CD1c-positive myeloid dendritic cell (primary cell): ENCODE data around the gene NRSN2.

Experiments
- DNase-seq: peaks from one replicate; pipeline ENCODE4 v3.0.0-alpha.2; 2016; ENCODE audit errors: extremely low spot score

Gene NRSN2

GRCh38 chr20:346640-347316, at the start of gene NRSN2:
Gene NRSN2 (plus strand): TSS chr20:347111. CDS start chr20:349644, 2,533 bp downstream.
- DNase-seq = no peak

GRCh38 chr20:297925-298775, 48.8 kb upstream of the NRSN2 start:
- DNase-seq = peak; percentile 84

DNA sequence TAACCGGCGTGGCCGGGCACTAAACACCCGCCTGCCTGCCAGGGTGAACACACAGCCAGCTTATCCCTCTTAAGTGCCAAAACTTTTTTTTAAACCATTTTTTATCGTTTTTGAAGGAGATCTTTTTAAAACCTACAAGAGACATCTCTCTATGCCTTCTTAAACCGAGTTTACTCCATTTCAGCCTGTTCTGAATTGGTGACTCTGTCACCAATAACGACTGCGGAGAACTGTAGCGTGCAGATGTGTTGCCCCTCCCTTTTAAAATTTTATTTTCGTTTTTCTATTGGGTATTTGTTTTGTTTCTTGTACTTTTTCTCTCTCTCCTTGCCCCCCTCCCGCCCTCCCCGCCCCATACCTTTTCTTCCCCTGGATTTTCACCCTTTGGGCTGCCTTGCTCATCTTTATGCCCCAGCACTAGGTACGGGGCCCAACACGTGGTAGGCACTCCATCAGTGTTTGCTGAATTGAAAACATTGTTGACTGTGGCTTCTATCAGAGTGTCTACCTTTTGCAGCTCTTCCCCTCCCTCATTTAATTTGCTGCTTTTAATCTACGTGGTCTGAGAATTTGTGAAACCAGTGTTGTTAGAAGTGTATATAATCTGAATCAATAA, 48.0 kb upstream of the NRSN2 start:
- peak; percentile 8 for DNase-seq

- DNase-seq = peak; percentile 31
Measured at GRCh38 chr20:300345-300990, 46.4 kb upstream of the NRSN2 start.

DNA sequence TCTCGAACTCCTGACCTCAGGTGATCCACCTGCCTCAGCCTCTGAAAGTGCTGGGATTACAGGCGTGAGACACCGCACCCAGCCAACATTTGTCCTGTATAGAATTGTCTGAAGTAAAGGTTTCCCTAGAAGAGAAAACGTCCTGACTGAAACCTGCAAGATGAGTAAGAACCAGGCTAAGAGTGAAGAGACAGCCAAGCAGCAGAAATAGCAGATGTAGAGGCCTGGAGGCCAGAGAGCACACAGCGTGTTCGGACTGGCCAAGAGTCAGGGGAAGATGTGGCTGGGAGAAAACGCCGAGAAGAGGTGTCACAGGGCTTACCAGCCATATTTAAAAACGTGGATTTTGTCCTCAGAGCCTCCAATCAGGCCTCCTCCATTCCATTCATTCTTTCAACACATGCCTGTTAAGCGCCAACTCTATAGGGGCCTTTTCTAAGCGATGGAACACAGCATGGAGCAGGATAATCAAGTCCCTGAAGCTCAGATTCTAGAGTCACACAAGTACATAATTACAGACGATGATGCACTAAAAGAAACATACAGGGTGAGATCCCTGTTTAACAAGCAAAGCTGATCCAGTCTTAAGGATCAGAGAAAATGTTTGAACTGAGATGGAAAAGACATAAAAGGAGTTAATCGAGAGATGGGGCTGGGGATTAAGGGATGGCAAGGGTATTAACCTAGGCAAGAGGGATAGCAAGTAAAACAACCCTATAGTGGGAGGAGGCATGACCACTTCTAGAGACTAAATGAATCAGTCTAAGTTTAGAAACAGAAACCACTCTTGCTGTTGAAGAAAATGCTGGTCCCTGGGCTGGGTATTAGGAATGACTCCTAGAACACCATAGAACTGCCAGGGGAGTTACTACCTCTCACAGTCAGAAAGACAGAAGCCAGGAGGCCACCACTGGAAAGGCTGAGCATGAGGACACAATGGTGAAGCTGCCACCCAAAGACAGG, 44.7 kb upstream of the NRSN2 start:
- DNase-seq = no peak

DNA sequence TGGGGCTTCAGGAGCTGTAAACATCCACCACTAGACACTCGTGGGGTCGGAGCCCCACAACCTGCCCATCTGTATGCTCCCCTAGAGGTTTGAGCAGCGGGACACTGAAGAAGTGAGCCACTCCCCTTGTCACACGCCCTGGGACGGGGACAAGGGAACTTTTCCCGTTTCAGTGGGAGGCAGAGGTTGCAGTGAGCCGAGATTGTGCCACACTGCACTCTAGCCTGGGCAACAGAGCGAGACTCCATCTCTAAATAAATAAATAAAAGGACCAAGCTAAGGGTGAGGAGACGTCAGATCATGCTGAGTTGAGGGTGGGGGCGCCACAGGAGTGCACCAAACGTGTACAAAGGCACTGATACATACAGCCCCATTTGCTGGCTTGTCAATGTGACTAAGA, 41.2 kb upstream of the NRSN2 start:
- DNase-seq = no peak

- DNase-seq = no peak
Measured at GRCh38 chr20:308427-309038, 38.4 kb upstream of the NRSN2 start.

- no peak for DNase-seq
Measured at GRCh38 chr20:309306-309840, 37.5 kb upstream of the NRSN2 start.

DNA sequence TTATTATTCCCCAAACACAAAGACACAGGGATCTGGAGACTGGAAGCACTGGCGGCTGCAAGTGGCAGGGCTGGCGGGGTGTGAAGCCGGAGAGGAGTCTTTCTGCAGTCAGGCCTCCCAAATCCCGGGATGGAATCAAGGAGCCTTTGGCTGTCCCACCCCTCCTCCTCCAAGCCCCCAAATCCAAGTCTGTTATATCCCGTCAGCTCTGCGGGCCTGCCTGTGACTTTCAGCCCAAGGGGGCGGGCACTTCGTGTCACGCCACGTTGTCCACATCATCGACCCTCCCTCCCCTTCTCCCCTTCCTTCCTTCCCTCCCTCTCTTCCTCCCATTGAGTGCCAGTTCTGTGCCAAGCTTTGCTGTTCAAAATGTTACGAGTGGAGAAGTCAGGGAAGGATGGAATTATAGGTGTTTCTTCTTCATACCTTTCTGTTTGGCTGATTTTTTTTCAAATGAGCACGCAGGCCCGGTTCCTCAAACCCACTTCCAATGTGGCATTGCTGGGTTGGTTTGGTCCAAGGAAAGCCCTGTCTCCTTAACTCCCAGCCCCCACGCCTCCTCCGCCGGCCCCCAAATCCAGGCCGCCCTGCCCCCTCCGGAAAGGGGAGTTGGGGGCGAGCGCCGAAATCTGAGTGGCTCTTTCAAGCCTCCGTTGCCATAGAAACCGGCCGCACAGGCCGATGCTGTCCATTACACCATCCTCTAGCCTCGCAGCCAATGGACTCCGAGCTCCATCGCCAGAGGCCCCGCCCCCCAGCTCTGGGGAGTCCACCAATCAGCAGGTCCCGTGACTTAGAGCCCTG, 36.9 kb upstream of the NRSN2 start:
- DNase-seq = peak; percentile 86

GRCh38 chr20:310645-311044, 36.3 kb upstream of the NRSN2 start:
- no peak for DNase-seq

- DNase-seq = no peak
Measured at GRCh38 chr20:311609-312008, 35.3 kb upstream of the NRSN2 start.

GRCh38 chr20:312067-312466, 34.8 kb upstream of the NRSN2 start:
- no peak for DNase-seq

GRCh38 chr20:312866-313265, 34.0 kb upstream of the NRSN2 start:
- no peak for DNase-seq

DNA sequence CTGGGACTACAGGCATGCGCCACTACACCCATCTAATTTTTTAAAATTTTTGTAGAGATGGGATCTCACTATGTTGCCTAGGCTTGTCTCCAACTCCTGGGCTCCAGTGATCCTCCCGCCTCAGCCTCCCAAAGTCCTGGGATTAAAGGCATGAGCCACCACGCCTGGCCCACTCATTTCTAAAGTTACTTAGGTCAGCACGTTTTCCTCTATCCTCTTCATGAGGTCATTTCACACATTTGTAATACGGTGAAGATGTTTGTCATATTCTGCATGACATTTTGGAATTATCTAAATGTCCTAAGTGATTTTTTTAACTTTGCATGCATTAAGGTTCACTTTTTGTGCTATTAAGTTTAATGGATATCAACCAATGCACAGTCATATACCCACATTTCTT, 33.5 kb upstream of the NRSN2 start:
- DNase-seq = no peak

DNA sequence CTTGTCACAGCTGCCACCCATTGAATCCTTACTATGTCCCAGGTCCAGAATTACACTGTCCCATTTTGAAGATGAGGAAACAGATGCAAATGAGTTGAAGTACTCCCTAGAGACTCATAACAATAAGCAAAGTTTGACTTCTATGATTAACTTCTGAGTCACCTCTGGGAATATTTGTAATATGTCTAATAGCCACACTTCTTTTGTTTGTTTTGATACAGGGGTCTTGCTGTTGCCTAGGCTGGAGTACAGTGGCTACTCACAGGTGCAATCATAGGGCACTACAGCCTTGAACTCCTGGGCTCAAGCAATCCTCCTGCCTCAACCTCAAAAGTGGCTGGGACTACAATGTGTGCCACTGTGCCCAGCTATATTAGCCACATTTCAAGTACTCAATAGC, 33.0 kb upstream of the NRSN2 start:
- DNase-seq = no peak

DNA sequence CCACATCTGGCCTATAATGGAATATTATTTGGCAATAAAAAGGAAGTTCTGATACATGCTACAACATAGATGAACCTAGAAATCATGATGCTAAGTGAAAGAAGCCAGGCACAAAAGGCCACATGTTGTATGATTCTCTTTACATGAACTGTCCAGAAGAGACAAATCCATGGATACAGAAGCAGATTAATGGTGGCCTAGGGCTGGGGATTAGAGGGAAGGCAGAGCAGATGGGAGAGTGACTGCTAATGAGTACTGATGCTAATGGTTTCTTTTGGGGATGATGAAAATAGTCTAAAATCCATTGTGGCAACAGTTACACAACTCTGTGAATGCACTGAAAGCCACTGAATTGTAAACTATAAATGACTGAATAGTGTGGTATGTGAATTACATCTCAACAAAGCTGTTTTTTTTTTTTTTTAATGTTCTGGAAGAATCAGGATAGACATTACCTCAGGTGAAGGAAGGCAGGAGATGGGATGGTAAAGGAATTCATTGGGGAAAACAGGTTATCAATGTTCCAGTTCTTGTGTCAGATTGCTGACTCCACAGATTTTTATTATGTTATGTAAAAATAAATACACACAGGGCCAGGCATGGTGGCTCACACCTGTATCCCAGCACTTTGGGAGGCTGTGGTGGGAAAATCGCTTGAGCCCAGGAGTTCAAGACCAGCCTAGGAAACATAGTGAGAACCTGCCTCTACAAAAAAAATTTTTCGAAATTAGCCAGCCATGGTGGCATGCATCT, 30.4 kb upstream of the NRSN2 start:
- DNase-seq = no peak

GRCh38 chr20:324177-325044, 22.5 kb upstream of the NRSN2 start:
- peak; percentile 97 for DNase-seq
